PFSK-1 (cell line): ENCODE data around the gene MOXD1.

Experiments used
- POLR2AphosphoS5 ChIP-seq: IDR thresholded peaks from 2 replicates; pipeline ENCODE4 v1.6.1; 2012; ENCODE audit warnings: low read depth, mild to moderate bottlenecking, control low read depth, low read length, moderate library complexity
- REST ChIP-seq, 2 experiments: IDR thresholded peaks; 2 replicates each; pipeline versions ENCODE4 v1.6.1 to v1.8.0; 2011 to 2012; ENCODE audit warnings: low read depth in 2 of 2, low read length in 2 of 2, control low read depth in 1 of 2, inconsistent platforms in 1 of 2, mild to moderate bottlenecking in 1 of 2, moderate library complexity in 1 of 2; ENCODE audit not compliant: insufficient read depth in 1 of 2
- SIN3A ChIP-seq: IDR thresholded peaks from 2 replicates; pipeline ENCODE4 v1.6.1; 2012; ENCODE audit warnings: mild to moderate bottlenecking, low read length, moderate library complexity, borderline replicate concordance; ENCODE audit not compliant: insufficient read depth
- TAF1 ChIP-seq: IDR thresholded peaks from 2 replicates; pipeline ENCODE4 v1.6.1; 2012; ENCODE audit warnings: low read length, control low read depth, borderline replicate concordance; ENCODE audit not compliant: insufficient read depth

GRCh38 chr6:132268209-132268608 lies 133.1 kb downstream of the MOXD1 start:
- no peak for TF ChIP-seq POLR2AphosphoS5
- TF ChIP-seq SIN3A, result no peak
- TF ChIP-seq TAF1, result no peak
- TF ChIP-seq REST (IDR thresholded peaks at IDR 0.05; ENCODE audit: insufficient read depth in 1 of 2, low read depth in 2 of 2, low read length in 2 of 2), result no peak
